ENCODE data around the gene LIX1L.

GRCh38 chr1:145972580-145972979, 14.8 kb upstream of the LIX1L start:
- TF ChIP-seq CTCF (IDR thresholded peaks at IDR 0.05) (no peak), POLR2A (IDR thresholded peaks at IDR 0.05) (no peak)
